WTC11 (cell line): ENCODE data around the gene LCA5L. TPM values are rescaled to one million over a fixed set of nuclear protein-coding genes. Genes with fewer than 3 reads are reported as not detected.

Source experiments
- ATAC-seq: fragments of 200-7000 bp; cut with Tn5 transposase; 2 replicates; pipeline ENCODE4 v1.10.0; 2021; ENCODE audit warnings: mild to moderate bottlenecking, moderate library complexity
- CTCF ChIA-PET: fragments of 300-600 bp; sonication (Branson Sonifier 250); formaldehyde crosslinking; loops from one replicate; lab custom pipeline; 2021; ENCODE audit warnings: antibody characterized with exemption; lab: Charles Lee
- POLR2A ChIA-PET: fragments of 350-600 bp; sonication (Branson Sonifier 250); formaldehyde crosslinking; loops from one replicate; lab custom pipeline; 2021; ENCODE audit warnings: antibody characterized with exemption; lab: Charles Lee
- DNase-seq: peaks from one replicate; pipeline ENCODE4 v3.0.0; 2021; ENCODE audit warnings: low spot score
- H3K27ac Mint-ChIP-seq: 2 replicates; pipeline ENCODE4 v1.8.0; 2021; ENCODE audit warnings: mixed read lengths
- H3K27me3 Mint-ChIP-seq: 2 replicates; pipeline ENCODE4 v1.8.0; 2021; ENCODE audit warnings: low read depth, mild to moderate bottlenecking, moderate library complexity, mixed read lengths
- H3K36me3 Mint-ChIP-seq: 2 replicates; pipeline ENCODE4 v1.8.0; 2021; ENCODE audit warnings: mixed read lengths
- H3K4me1 Mint-ChIP-seq: 2 replicates; pipeline ENCODE4 v1.8.0; 2022; ENCODE audit warnings: mixed read lengths
- H3K4me3 Mint-ChIP-seq: 2 replicates; pipeline ENCODE4 v1.8.0; 2021; ENCODE audit warnings: mild to moderate bottlenecking, moderate library complexity, mixed read lengths
- H3K9me3 Mint-ChIP-seq: 2 replicates; pipeline ENCODE4 v1.8.0; 2021; ENCODE audit warnings: mixed read lengths
- AFF4 ChIP-seq: sonication (generic); formaldehyde crosslinking; IDR thresholded peaks from 2 replicates; pipeline ENCODE4 v1.8.1; 2023; ENCODE audit warnings: mild to moderate bottlenecking, missing genetic modification reagents, borderline replicate concordance
- CTCF ChIP-seq: fragments of 200-600 bp; IDR thresholded peaks from 2 replicates; pipeline ENCODE4 v1.8.0; 2022; ENCODE audit warnings: antibody characterized with exemption
- ERG ChIP-seq: fragments of 250-450 bp; sonication (Bioruptor Pico); IDR thresholded peaks from 2 replicates; pipeline ENCODE4 v1.8.0; 2021; ENCODE audit warnings: mild to moderate bottlenecking
- FOXJ3 ChIP-seq: sonication (generic); formaldehyde crosslinking; IDR thresholded peaks from 2 replicates; pipeline ENCODE4 v1.9.0; 2021; ENCODE audit warnings: missing genetic modification reagents, mild to moderate bottlenecking, borderline replicate concordance
- MLX ChIP-seq: sonication (generic); formaldehyde crosslinking; IDR thresholded peaks from 2 replicates; pipeline ENCODE4 v1.8.1; 2023; ENCODE audit warnings: mild to moderate bottlenecking, missing genetic modification reagents, moderate library complexity
- MYBL2 ChIP-seq: sonication (generic); formaldehyde crosslinking; IDR thresholded peaks from 2 replicates; pipeline ENCODE4 v1.8.1; 2023; ENCODE audit warnings: mild to moderate bottlenecking, moderate library complexity, missing genetic modification reagents
- NFATC4 ChIP-seq: fragments of 250-450 bp; sonication (Bioruptor Pico); IDR thresholded peaks from 2 replicates; pipeline ENCODE4 v1.9.0; 2021; ENCODE audit warnings: mild to moderate bottlenecking
- PREB ChIP-seq: sonication (generic); formaldehyde crosslinking; IDR thresholded peaks from 2 replicates; pipeline ENCODE4 v1.8.1; 2022; ENCODE audit warnings: mild to moderate bottlenecking, missing genetic modification reagents, moderate library complexity, borderline replicate concordance
- PRRX2 ChIP-seq: fragments of 250-450 bp; sonication (Bioruptor Pico); IDR thresholded peaks from 2 replicates; pipeline ENCODE4 v1.8.0; 2021; ENCODE audit warnings: mild to moderate bottlenecking
- USF2 ChIP-seq: sonication (generic); formaldehyde crosslinking; IDR thresholded peaks from 2 replicates; pipeline ENCODE4 v1.8.1; 2023; ENCODE audit warnings: mild to moderate bottlenecking, missing genetic modification reagents, moderate library complexity
- ZBTB43 ChIP-seq: sonication (generic); formaldehyde crosslinking; IDR thresholded peaks from 2 replicates; pipeline ENCODE4 v1.8.1; 2023; ENCODE audit warnings: mild to moderate bottlenecking, missing genetic modification reagents
- ZNF121 ChIP-seq: sonication (generic); formaldehyde crosslinking; IDR thresholded peaks from 2 replicates; pipeline ENCODE4 v1.8.0; 2023; ENCODE audit warnings: missing genetic modification reagents
- ZNF396 ChIP-seq: fragments of 250-450 bp; sonication (Bioruptor Pico); IDR thresholded peaks from 2 replicates; pipeline ENCODE4 v1.8.0; 2021; ENCODE audit warnings: mild to moderate bottlenecking, moderate library complexity, borderline replicate concordance
- ZNF512 ChIP-seq: sonication (generic); formaldehyde crosslinking; IDR thresholded peaks from 2 replicates; pipeline ENCODE4 v1.8.1; 2022; ENCODE audit warnings: missing genetic modification reagents, borderline replicate concordance
- ZNF532 ChIP-seq: fragments of 250-450 bp; sonication (Bioruptor Pico); IDR thresholded peaks from 2 replicates; pipeline ENCODE4 v1.9.0; 2021; ENCODE audit warnings: mild to moderate bottlenecking, borderline replicate concordance
- ZNF671 ChIP-seq: fragments of 250-450 bp; sonication (Bioruptor Pico); IDR thresholded peaks from 2 replicates; pipeline ENCODE4 v1.8.0; 2021; ENCODE audit warnings: mild to moderate bottlenecking
- total RNA-seq: library from RNA; stranded (reverse); gene quantifications from 3 replicates; pipeline ENCODE4 v1.2.3, GENCODE V29; 2021

The LCA5L gene
- total RNA-seq, 1 experiment from 2014 or later = 1.0 TPM

GRCh38 chr21:39461419-39461818 is 15.8 kb upstream of the LCA5L start:
- H3K4me1 Mint-ChIP-seq = no peaks in the 10 kb centered on the region
- no peak for TF ChIP-seq ZBTB43
- TF ChIP-seq MLX (CRISPR knock-in tag) = no peak
- TF ChIP-seq ZNF671 (CRISPR knock-in tag) = no peak
- no peak for TF ChIP-seq NFATC4 (CRISPR knock-in tag)
- TF ChIP-seq PRRX2 = no peak
- no peak for TF ChIP-seq ZNF396 (CRISPR knock-in tag)
- TF ChIP-seq AFF4 (CRISPR knock-in tag) = no peak
- TF ChIP-seq FOXJ3 = no peak
- TF ChIP-seq MYBL2 (CRISPR knock-in tag) = no peak
- TF ChIP-seq ZNF512 (CRISPR knock-in tag) = no peak
- TF ChIP-seq ZNF121 = no peak
- no peak for TF ChIP-seq USF2
- no peak for TF ChIP-seq CTCF
- TF ChIP-seq PREB (CRISPR knock-in tag) = no peak
- TF ChIP-seq ZNF532 (CRISPR knock-in tag) = no peak
- TF ChIP-seq ERG (CRISPR knock-in tag) = no peak
- H3K27me3 Mint-ChIP-seq = no peaks in the 10 kb centered on the region
- H3K36me3 Mint-ChIP-seq = peaks cover 7% of the 10 kb centered on the region; the same call in 1 of the 2 replicates
- POLR2A ChIA-PET = no interaction called here
- ATAC-seq = no peak
- no peak for DNase-seq
- H3K27ac Mint-ChIP-seq = no peak overlapping the region
- H3K4me3 Mint-ChIP-seq = no peak overlapping the region
- H3K9me3 Mint-ChIP-seq = peaks cover 7% of the 10 kb centered on the region
- CTCF ChIA-PET = interaction anchor here (1.0 kb wide), 2 partner anchors 20 to 74 kb away, joined by 3 to 4 read pairs; no protein-coding TSS in a partner anchor
